ENCODE results near the gene UCN.

GRCh38 chr2:27262379-27263286 is 45.6 kb downstream of the UCN start, which contains the start of gene SLC30A3:
- TF ChIP-seq CTCF (conservative IDR thresholded peaks at IDR 0.05) (no peak), EZH2 (IDR thresholded peaks at IDR 0.05; ENCODE audit: low read depth) (no peak)

Data from PC-9 (cell line).